HepG2 (cell line): ENCODE results near the gene GGA1. TPM values are rescaled to one million over a fixed set of nuclear protein-coding genes. Genes with fewer than 3 reads are reported as not detected.
A peak's percentile ranks its signal among the peaks of the same experiment; 100 is the strongest.

ENCODE experiments used
- ATAC-seq: fragments of 200-7000 bp; cut with Tn5 transposase; 3 replicates; pipeline ENCODE4 v1.9.1; 2020; ENCODE audit warnings: mild to moderate bottlenecking, moderate library complexity
- BruUV-seq: library from RNA; stranded (reverse); fragments of 400-500 nt; replicated peaks from 2 replicates; lab custom pipeline; 2021; lab: Mats Ljungman, UMichigan
- CTCF ChIA-PET: fragments of 300-600 bp; formaldehyde crosslinking; extraction: SDS; loops from one replicate; lab custom pipeline; 2021; ENCODE audit warnings: low total read pairs, inconsistent platforms, low intra/inter-chr PET ratio; lab: Yijun Ruan, JAX
- POLR2A ChIA-PET: fragments of 350-600 bp; sonication (Branson Sonifier 250); formaldehyde crosslinking; loops from one replicate; lab custom pipeline; 2020; ENCODE audit warnings: antibody characterized with exemption, inconsistent platforms; lab: Yijun Ruan, JAX
- DNase-seq: peaks from one replicate; pipeline ENCODE4 v3.0.0-alpha.2; 2015; ENCODE audit warnings: low spot score
- FAIRE-seq: peaks from 3 replicates; lab custom pipeline; 2011; peaks lifted over from hg19 to GRCh38; lab: Jason Lieb, UNC
- H2AFZ ChIP-seq: one replicate; pipeline ENCODE4 v1.6.1; 2011; ENCODE audit warnings: low read length, inconsistent platforms
- H3K27ac ChIP-seq: fragments of 300-600 bp; 3 replicates; pipeline ENCODE4 v1.8.0; 2011; ENCODE audit warnings: mixed run types, mild to moderate bottlenecking, mixed read lengths, low read length, inconsistent platforms; ENCODE audit not compliant: insufficient read depth; ENCODE audit errors: extremely low read length
- H3K27me3 ChIP-seq, 2 experiments: fragments of 200-600 bp in 1 of 2; 2 replicates in 1 of 2; 3 replicates in 1 of 2; pipeline versions ENCODE4 v1.6.0 to v1.8.0; 2011; ENCODE audit warnings: low read length in 2 of 2, mild to moderate bottlenecking in 2 of 2, moderate library complexity in 2 of 2, inconsistent platforms in 1 of 2; ENCODE audit not compliant: insufficient read depth in 2 of 2, control insufficient read depth in 1 of 2
- H3K36me3 ChIP-seq, 2 experiments: fragments of 200-600 bp in 1 of 2; replicated peaks in 1 of 2; 2 replicates in 1 of 2; 3 replicates in 1 of 2; pipeline versions ENCODE4 v1.5.1 to v1.8.0; 2011; ENCODE audit warnings: low read length in 2 of 2, inconsistent platforms in 1 of 2; ENCODE audit not compliant: insufficient read depth in 2 of 2, control insufficient read depth in 1 of 2
- H3K4me1 ChIP-seq: 2 replicates; pipeline ENCODE4 v1.5.1; 2012; ENCODE audit warnings: low read length, inconsistent platforms; ENCODE audit not compliant: insufficient read depth
- H3K4me2 ChIP-seq: 2 replicates; pipeline ENCODE4 v1.6.0; 2011; ENCODE audit warnings: low read depth, low read length, inconsistent platforms
- H3K4me3 ChIP-seq, 3 experiments: fragments of 200-600 bp in 1 of 3; sonication (generic), shearing (Covaris generic) in 1 of 3; replicated peaks in 1 of 3; 2 replicates each; pipeline ENCODE4 v1.5.1; 2011 to 2016; ENCODE audit warnings: low read length in 3 of 3, inconsistent platforms in 2 of 3, low read depth in 2 of 3, mild to moderate bottlenecking in 2 of 3, control low read depth in 1 of 3, mixed read lengths in 1 of 3; ENCODE audit not compliant: insufficient read depth in 1 of 3
- H3K79me2 ChIP-seq: one replicate; pipeline ENCODE4 v1.6.1; 2011; ENCODE audit warnings: low read length, inconsistent platforms; ENCODE audit not compliant: insufficient read depth
- H3K9ac ChIP-seq: 2 replicates; pipeline ENCODE4 v1.6.0; 2011; ENCODE audit warnings: mild to moderate bottlenecking, low read depth, low read length, inconsistent platforms; ENCODE audit not compliant: insufficient read depth
- H3K9me3 ChIP-seq: 2 replicates; pipeline ENCODE4 v1.5.1; 2012; ENCODE audit warnings: mild to moderate bottlenecking, low read length
- H4K20me1 ChIP-seq: 2 replicates; pipeline ENCODE4 v1.6.0; 2011; ENCODE audit warnings: inconsistent platforms, mild to moderate bottlenecking, low read length, moderate library complexity; ENCODE audit not compliant: insufficient read depth
- FOXA3 ChIP-seq: IDR thresholded peaks from 2 replicates; pipeline ENCODE4 v1.6.1; 2016; ENCODE audit warnings: missing genetic modification reagents, missing compliant biosample characterization
- HDAC2 ChIP-seq: sonication (generic); formaldehyde crosslinking; IDR thresholded peaks from 2 replicates; pipeline ENCODE4 v1.4.0; 2020; ENCODE audit warnings: missing genetic modification reagents
- MEIS1 ChIP-seq: sonication (generic); formaldehyde crosslinking; IDR thresholded peaks from 2 replicates; pipeline ENCODE4 v1.9.0; 2021; ENCODE audit warnings: mild to moderate bottlenecking, missing genetic modification reagents, moderate library complexity, borderline replicate concordance
- POLR2G ChIP-seq: fragments of 200-400 bp; formaldehyde crosslinking; IDR thresholded peaks from 2 replicates; pipeline ENCODE4 v1.6.1; 2018; ENCODE audit warnings: mild to moderate bottlenecking, low read depth, low read length, moderate library complexity
- RXRB ChIP-seq: IDR thresholded peaks from 2 replicates; pipeline ENCODE4 v1.6.1; 2016; ENCODE audit warnings: borderline replicate concordance, missing genetic modification reagents, missing compliant biosample characterization
- SP1 ChIP-seq, 2 experiments: fragments of 450-650 bp in 1 of 2; sonication (generic) in 1 of 2; formaldehyde crosslinking in 1 of 2; IDR thresholded peaks; 2 replicates each; pipeline versions ENCODE4 v1.4.0 to v1.6.1; 2016 to 2020; ENCODE audit warnings: missing genetic modification reagents in 1 of 2
- ZNF570 ChIP-seq: sonication (generic); formaldehyde crosslinking; IDR thresholded peaks from 2 replicates; pipeline ENCODE4 v1.4.0; 2020; ENCODE audit warnings: mild to moderate bottlenecking, missing genetic modification reagents, borderline replicate concordance
- ZNF724P ChIP-seq: sonication (generic); formaldehyde crosslinking; IDR thresholded peaks from 2 replicates; pipeline ENCODE4 v1.8.0; 2022; ENCODE audit warnings: missing genetic modification reagents, borderline replicate concordance
- ZNF746 ChIP-seq: sonication (generic); formaldehyde crosslinking; IDR thresholded peaks from 2 replicates; pipeline ENCODE4 v1.8.0; 2022; ENCODE audit warnings: mild to moderate bottlenecking, missing genetic modification reagents
- ZNF788 ChIP-seq: sonication (generic); formaldehyde crosslinking; IDR thresholded peaks from 2 replicates; pipeline ENCODE4 v1.5.0; 2020; ENCODE audit warnings: mild to moderate bottlenecking, missing genetic modification reagents, borderline replicate concordance
- ZNF790 ChIP-seq: sonication (generic); formaldehyde crosslinking; IDR thresholded peaks from 2 replicates; pipeline ENCODE4 v1.8.0; 2022; ENCODE audit warnings: missing genetic modification reagents, mild to moderate bottlenecking, borderline replicate concordance
- WGBS: methylation state at CpG from one replicate; pipeline ENCODE4 v1.1.6; 2017; ENCODE audit warnings: low lambda C conversion rate; 5-methylcytosine and 5-hydroxymethylcytosine counted together
- in situ Hi-C: cut with HindIII; loops from 2 replicates; pipeline ENCODE4 v1.10.0; 2017; ENCODE audit warnings: low pct_unique_long_range_greater_than_20kb; ENCODE audit not compliant: extremely low pct_ligation_motif_present
- intact Hi-C: fragments of 100-400 bp; cut with micrococcal nuclease; formaldehyde crosslinking; loops from one replicate; pipeline ENCODE4 v1.10.0; 2022; ENCODE audit not compliant: unreplicated experiment
- polyA plus RNA-seq, 8 experiments: library from polyadenylated mRNA; depleted of rRNA in 3 of 8; stranded (reverse) in 7 of 8; unstranded in 1 of 8; fragments of >200 nt; fragmentation: Illumina TruSeq in 4 of 8; extraction: Trizol in 4 of 8; gene quantifications; 2 replicates each; pipeline versions ENCODE4 v1.2.1 to v1.2.3, GENCODE V29; 2011 to 2016; ENCODE audit warnings: low read depth in 4 of 8, missing spikeins in 1 of 8, mixed read lengths in 1 of 8; ENCODE audit not compliant: insufficient read depth in 1 of 8
- total RNA-seq, 5 experiments: library from RNA; depleted of rRNA; stranded (reverse); fragments of >200 nt; fragmentation: Illumina TruSeq; extraction: Trizol; gene quantifications; 2 replicates each; pipeline ENCODE4 v1.2.3, GENCODE V29; 2016; ENCODE audit warnings: low read depth in 1 of 5
- TF ChIP-seq, protein P1 (sequence below): sonication (generic); formaldehyde crosslinking; IDR thresholded peaks from 2 replicates; pipeline ENCODE4 v1.4.0; 2020; ENCODE audit warnings: mild to moderate bottlenecking, low read depth, missing genetic modification reagents
- TF ChIP-seq, protein P2 (sequence below): sonication (generic); formaldehyde crosslinking; IDR thresholded peaks from 2 replicates; pipeline ENCODE4 v1.4.0; 2020; ENCODE audit warnings: mild to moderate bottlenecking, missing genetic modification reagents, borderline replicate concordance
- TF ChIP-seq, protein P3 (sequence below): IDR thresholded peaks from 2 replicates; pipeline ENCODE4 v1.6.1; 2016; ENCODE audit warnings: mild to moderate bottlenecking, missing biosample characterization, missing genetic modification reagents

GGA1 gene
- total and polyA plus RNA-seq, 2 of the 13 experiments (the other 11 are each of a cell fraction or from before 2014, with no cell fraction given) = 29.1 to 87.2 TPM

- FAIRE-seq (peak; percentile 87), ATAC-seq (peak; percentile 58), DNase-seq (peak; percentile 60)
- H3K36me3 ChIP-seq = peaks cover 5% of the 10 kb centered on the region in 2 experiments; a peak in 4 of 5 replicates
- intact Hi-C loops (loop anchor here (2.0 kb wide), 1 partner anchor 30 kb away; the partner anchor contains the start of gene GGA1), in situ Hi-C loops (no loop called here)
- H3K4me1 ChIP-seq = peaks cover 85% of the 10 kb centered on the region
- H4K20me1 ChIP-seq = 0 out of 2 replicates have a peak, but pooled peaks cover 4% of the 10 kb centered on the region
- POLR2A ChIA-PET = interaction anchor here (1.0 to 15.8 kb wide), 6 partner anchors 22 to 96 kb away, joined by 3 to 242 read pairs (median 3); partner anchors contain the start of genes GGA1, NOL12 and PDXP
- peak overlapping the region; percentile 72 to 86 (median 76) for H3K4me3 ChIP-seq
- BruUV-seq = no TSS peak
- H3K27me3 ChIP-seq = no peaks in the 10 kb centered on the region
- peak overlapping the region; percentile 90 for H3K4me2 ChIP-seq
- H3K27ac ChIP-seq = peak overlapping the region; percentile 70
- peak overlapping the region; percentile 66 for H3K9ac ChIP-seq
- CTCF ChIA-PET = no interaction called here
- peaks cover 10% of the 10 kb centered on the region for H3K79me2 ChIP-seq
- WGBS = 6% methylated on average over 8 of the region's 11 CpGs
- no peaks in the 10 kb centered on the region for H3K9me3 ChIP-seq
- no peak overlapping the region for H2AFZ ChIP-seq
- TF ChIP-seq RXRB (CRISPR knock-in tag) (peak; percentile 32; the same call in 1 of the 2 replicates), ZNF790 (CRISPR knock-in tag) (0 out of 2 replicates have a peak, but pooled peaks have one; percentile 46), SP1 (IDR thresholded peaks at IDR 0.05) (no peak), SP1 (CRISPR knock-in tag; IDR thresholded peaks at IDR 0.05) (no peak), FOXA3 (CRISPR knock-in tag) (0 out of 2 replicates have a peak, but pooled peaks have one; percentile 37), HDAC2 (CRISPR knock-in tag) (peak; percentile 65; the same call in 1 of the 2 replicates), ZNF746 (CRISPR knock-in tag) (no peak), ZNF724P (CRISPR knock-in tag) (peak; percentile 76; the same call in 1 of the 2 replicates), MEIS1 (peak; percentile 20; the same call in 1 of the 2 replicates), POLR2G (peak; percentile 54; the same call in 1 of the 2 replicates), ZNF570 (CRISPR knock-in tag) (no peak), ZNF788 (CRISPR knock-in tag) (peak; percentile 80; the same call in 1 of the 2 replicates)
- TF ChIP-seq, protein P1, sequence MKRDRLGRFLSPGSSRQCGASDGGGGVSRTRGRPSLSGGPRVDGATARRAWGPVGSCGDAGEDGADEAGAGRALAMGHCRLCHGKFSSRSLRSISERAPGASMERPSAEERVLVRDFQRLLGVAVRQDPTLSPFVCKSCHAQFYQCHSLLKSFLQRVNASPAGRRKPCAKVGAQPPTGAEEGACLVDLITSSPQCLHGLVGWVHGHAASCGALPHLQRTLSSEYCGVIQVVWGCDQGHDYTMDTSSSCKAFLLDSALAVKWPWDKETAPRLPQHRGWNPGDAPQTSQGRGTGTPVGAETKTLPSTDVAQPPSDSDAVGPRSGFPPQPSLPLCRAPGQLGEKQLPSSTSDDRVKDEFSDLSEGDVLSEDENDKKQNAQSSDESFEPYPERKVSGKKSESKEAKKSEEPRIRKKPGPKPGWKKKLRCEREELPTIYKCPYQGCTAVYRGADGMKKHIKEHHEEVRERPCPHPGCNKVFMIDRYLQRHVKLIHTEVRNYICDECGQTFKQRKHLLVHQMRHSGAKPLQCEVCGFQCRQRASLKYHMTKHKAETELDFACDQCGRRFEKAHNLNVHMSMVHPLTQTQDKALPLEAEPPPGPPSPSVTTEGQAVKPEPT = 0 out of 2 replicates have a peak, but pooled peaks have one; percentile 17
- TF ChIP-seq, protein P2, sequence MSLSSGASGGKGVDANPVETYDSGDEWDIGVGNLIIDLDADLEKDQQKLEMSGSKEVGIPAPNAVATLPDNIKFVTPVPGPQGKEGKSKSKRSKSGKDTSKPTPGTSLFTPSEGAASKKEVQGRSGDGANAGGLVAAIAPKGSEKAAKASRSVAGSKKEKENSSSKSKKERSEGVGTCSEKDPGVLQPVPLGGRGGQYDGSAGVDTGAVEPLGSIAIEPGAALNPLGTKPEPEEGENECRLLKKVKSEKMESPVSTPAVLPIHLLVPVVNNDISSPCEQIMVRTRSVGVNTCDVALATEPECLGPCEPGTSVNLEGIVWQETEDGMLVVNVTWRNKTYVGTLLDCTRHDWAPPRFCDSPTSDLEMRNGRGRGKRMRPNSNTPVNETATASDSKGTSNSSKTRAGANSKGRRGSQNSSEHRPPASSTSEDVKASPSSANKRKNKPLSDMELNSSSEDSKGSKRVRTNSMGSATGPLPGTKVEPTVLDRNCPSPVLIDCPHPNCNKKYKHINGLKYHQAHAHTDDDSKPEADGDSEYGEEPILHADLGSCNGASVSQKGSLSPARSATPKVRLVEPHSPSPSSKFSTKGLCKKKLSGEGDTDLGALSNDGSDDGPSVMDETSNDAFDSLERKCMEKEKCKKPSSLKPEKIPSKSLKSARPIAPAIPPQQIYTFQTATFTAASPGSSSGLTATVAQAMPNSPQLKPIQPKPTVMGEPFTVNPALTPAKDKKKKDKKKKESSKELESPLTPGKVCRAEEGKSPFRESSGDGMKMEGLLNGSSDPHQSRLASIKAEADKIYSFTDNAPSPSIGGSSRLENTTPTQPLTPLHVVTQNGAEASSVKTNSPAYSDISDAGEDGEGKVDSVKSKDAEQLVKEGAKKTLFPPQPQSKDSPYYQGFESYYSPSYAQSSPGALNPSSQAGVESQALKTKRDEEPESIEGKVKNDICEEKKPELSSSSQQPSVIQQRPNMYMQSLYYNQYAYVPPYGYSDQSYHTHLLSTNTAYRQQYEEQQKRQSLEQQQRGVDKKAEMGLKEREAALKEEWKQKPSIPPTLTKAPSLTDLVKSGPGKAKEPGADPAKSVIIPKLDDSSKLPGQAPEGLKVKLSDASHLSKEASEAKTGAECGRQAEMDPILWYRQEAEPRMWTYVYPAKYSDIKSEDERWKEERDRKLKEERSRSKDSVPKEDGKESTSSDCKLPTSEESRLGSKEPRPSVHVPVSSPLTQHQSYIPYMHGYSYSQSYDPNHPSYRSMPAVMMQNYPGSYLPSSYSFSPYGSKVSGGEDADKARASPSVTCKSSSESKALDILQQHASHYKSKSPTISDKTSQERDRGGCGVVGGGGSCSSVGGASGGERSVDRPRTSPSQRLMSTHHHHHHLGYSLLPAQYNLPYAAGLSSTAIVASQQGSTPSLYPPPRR = peak; percentile 42
- TF ChIP-seq, protein P3, sequence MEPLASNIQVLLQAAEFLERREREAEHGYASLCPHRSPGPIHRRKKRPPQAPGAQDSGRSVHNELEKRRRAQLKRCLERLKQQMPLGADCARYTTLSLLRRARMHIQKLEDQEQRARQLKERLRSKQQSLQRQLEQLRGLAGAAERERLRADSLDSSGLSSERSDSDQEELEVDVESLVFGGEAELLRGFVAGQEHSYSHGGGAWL (CRISPR knock-in tag) = no peak
Measured at GRCh38 chr22:37638391-37639069, 29.9 kb downstream of the GGA1 start.
